Endothelial cell (in vitro differentiated cells): ENCODE measurements around the gene KIAA1191. TPM values are rescaled to one million over a fixed set of nuclear protein-coding genes. Genes with fewer than 3 reads are reported as not detected.
"Not testable (repeated sequence)": the region's sequence is repeated elsewhere in the genome, so short reads cannot be mapped to it uniquely, and the experiment has no call there.

Source experiments
- DNase-seq: peaks from one replicate; pipeline ENCODE4 v3.0.0; 2021; ENCODE audit warnings: low spot score
- H3K27ac Mint-ChIP-seq: one replicate; pipeline ENCODE4 v1.8.0; 2021; ENCODE audit warnings: mixed read lengths, inconsistent platforms; ENCODE audit not compliant: unreplicated experiment
- H3K27me3 Mint-ChIP-seq: one replicate; pipeline ENCODE4 v1.8.0; 2021; ENCODE audit warnings: mild to moderate bottlenecking, moderate library complexity, mixed read lengths, inconsistent platforms; ENCODE audit not compliant: unreplicated experiment
- H3K36me3 Mint-ChIP-seq: one replicate; pipeline ENCODE4 v1.8.0; 2021; ENCODE audit warnings: mild to moderate bottlenecking, low read depth, mixed read lengths, inconsistent platforms; ENCODE audit not compliant: unreplicated experiment
- H3K4me1 Mint-ChIP-seq: one replicate; pipeline ENCODE4 v1.8.0; 2021; ENCODE audit warnings: mild to moderate bottlenecking, mixed read lengths, inconsistent platforms; ENCODE audit not compliant: unreplicated experiment
- H3K4me3 Mint-ChIP-seq: one replicate; pipeline ENCODE4 v1.8.0; 2021; ENCODE audit warnings: mild to moderate bottlenecking, mixed read lengths, inconsistent platforms; ENCODE audit not compliant: unreplicated experiment
- H3K9me3 Mint-ChIP-seq: one replicate; pipeline ENCODE4 v1.8.0; 2021; ENCODE audit warnings: mixed read lengths, inconsistent platforms; ENCODE audit not compliant: unreplicated experiment
- CTCF ChIP-seq: fragments of 200-600 bp; sonication (generic); IDR thresholded peaks from one replicate; pipeline ENCODE4 v1.5.0; 2021; ENCODE audit warnings: antibody characterized with exemption; ENCODE audit not compliant: unreplicated experiment
- total RNA-seq: library from RNA; stranded (reverse); fragmentation: NEBNext Ultra II Directional; extraction: Animal tissue kit (Norgen Biotek cat#: 25700); gene quantifications from one replicate; pipeline ENCODE4 v1.2.1, GENCODE V29; 2021; ENCODE audit not compliant: unreplicated experiment

KIAA1191 gene
- total RNA-seq, 1 donor from 2014 or later, result 122 TPM

GRCh38 chr5:176334031-176334770 is 27.4 kb downstream of the KIAA1191 start:
- Mint-ChIP-seq H3K27ac (no peak overlapping the region), H3K36me3 (peaks cover 24% of the 10 kb centered on the region), H3K27me3 (no peaks in the 10 kb centered on the region), H3K4me3 (no peak overlapping the region), H3K9me3 (no peaks in the 10 kb centered on the region), H3K4me1 (no peaks in the 10 kb centered on the region)
- TF ChIP-seq CTCF, result no peak
- DNase-seq, result no peak

DNA sequence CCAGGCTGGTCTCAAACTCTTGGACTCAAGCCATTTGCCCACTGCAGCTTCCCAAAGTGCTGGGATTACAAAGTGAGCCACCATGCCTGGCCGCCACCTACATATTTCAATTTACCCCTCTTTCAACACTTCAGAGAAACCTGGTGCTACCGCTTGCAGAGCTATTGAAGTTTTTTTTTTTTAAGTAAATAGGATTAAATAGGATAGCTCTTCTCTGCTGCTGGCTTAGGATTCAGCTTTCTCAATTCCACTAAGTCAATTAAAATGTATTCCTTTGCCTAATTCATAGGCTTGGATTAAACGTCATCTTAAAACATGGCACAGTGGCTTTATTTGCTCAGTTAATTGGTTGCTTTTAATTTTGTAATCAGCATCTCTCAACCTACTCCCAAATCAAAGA is 41.0 kb downstream of the KIAA1191 start:
- Mint-ChIP-seq H3K9me3 (no peaks in the 10 kb centered on the region), H3K27me3 (no peaks in the 10 kb centered on the region), H3K36me3 (peaks cover 7% of the 10 kb centered on the region), H3K27ac (no peak overlapping the region), H3K4me3 (no peak overlapping the region), H3K4me1 (no peaks in the 10 kb centered on the region)
- DNase-seq, result no peak
- no peak for TF ChIP-seq CTCF

DNA sequence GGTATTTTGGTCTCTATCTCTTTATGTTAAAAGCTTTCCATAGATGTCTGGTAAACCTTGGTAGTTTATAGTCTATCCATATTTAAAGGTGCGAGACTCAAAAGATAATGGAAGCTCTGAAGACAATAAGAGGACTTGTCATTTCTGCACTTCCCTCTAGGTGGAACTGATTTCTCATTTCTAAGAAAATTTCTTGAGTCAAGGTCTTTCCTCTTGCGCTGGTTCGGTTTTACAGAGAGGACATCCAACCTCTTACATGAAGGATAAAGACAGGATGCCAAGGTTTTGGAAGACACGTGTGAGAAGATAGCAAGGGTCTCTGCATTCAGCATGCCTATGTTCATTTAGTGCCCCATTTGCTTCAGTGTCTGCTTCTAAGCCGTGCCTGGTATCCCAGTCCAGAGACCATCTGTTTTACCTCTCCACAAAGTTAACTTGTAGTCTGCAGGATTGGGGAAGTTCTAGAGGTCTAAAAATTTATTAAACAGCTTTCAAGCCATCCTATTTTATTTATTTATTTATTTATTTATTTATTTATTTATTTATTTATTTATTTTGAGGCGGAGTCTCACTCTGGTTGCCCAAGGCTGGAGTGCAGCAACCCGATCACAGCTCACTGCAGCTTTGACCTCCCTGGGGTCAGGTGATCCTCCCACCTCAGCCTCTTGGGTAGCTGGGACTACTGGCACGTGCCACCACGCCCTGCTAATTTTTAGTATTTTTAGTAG is 41.6 kb downstream of the KIAA1191 start:
- no peaks in the 10 kb centered on the region for H3K27me3 Mint-ChIP-seq
- TF ChIP-seq CTCF, result no peak
- peaks cover 13% of the 10 kb centered on the region for H3K36me3 Mint-ChIP-seq
- no peak for DNase-seq
- H3K4me1 Mint-ChIP-seq, result no peaks in the 10 kb centered on the region
- H3K27ac Mint-ChIP-seq, result no peak overlapping the region
- H3K9me3 Mint-ChIP-seq, result no peaks in the 10 kb centered on the region
- H3K4me3 Mint-ChIP-seq, result no peak overlapping the region

DNA sequence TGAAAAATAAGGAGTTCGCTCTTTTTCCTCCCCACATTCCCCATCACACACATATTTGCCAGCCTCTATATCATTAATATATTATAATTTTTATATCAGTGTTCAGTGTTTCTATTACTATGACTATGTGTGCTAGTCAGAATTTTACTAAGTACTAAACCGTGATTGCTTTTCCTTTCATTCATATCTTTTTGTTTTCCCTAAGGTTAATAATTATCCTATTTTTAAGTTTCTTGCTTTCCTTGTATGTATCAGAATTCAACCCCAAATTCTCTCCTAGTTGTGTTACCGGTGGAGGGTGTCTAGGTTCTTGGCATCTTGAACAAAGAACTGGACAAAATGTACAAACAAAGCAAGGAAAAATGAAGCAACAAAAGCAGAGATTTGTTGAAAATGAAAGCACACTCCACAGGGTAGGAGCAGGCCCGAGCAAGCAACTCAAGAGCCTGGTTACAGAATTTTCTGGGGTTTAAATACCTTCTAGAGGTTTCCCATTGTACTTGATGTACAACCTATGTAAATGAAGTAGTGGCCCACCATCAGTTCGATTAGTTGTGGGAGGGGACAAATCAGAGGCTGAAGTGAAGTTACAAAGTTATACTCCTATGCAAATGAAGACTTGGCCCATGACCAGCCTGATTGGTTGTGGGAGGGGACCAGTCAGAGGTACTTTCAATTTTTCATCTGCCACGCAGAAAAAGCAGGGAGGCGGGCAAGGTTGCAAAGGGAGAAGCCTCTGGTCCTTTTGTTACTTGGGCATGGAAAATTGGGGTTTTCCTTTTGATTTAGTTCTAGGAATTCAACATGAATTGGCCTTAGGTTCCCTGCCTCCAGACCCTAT is 43.8 kb downstream of the KIAA1191 start:
- no peaks in the 10 kb centered on the region for H3K27me3 Mint-ChIP-seq
- no peak for DNase-seq
- H3K27ac Mint-ChIP-seq, result no peak overlapping the region
- no peaks in the 10 kb centered on the region for H3K9me3 Mint-ChIP-seq
- no peak for TF ChIP-seq CTCF
- H3K36me3 Mint-ChIP-seq, result peaks cover 11% of the 10 kb centered on the region
- H3K4me3 Mint-ChIP-seq, result no peak overlapping the region
- no peaks in the 10 kb centered on the region for H3K4me1 Mint-ChIP-seq

GRCh38 chr5:176305356-176305755 is 56.2 kb downstream of the KIAA1191 start:
- H3K36me3 Mint-ChIP-seq, result peaks cover 33% of the 10 kb centered on the region
- H3K27me3 Mint-ChIP-seq, H3K27ac Mint-ChIP-seq, DNase-seq, H3K4me3 Mint-ChIP-seq, H3K4me1 Mint-ChIP-seq, H3K9me3 Mint-ChIP-seq: not testable (repeated sequence)
